ENCODE data around the gene GAS2L3. TPM values are rescaled to one million over a fixed set of nuclear protein-coding genes. Genes with fewer than 3 reads are reported as not detected.

The GAS2L3 gene
- total RNA-seq, 1 donor from 2014 or later = 20.0 TPM

GRCh38 chr12:100574187-100575074 is 947 bp downstream of the GAS2L3 start:
- peak overlapping the region; percentile 89 for H3K4me3 ChIP-seq (ENCODE audit: low read depth, low read length)
- no peak for DNase-seq (ENCODE audit: low read depth)
- no peak for TF ChIP-seq CTCF (conservative IDR thresholded peaks at IDR 0.05; ENCODE audit: low read depth, low read length)

- no peak for TF ChIP-seq CTCF (conservative IDR thresholded peaks at IDR 0.05; ENCODE audit: low read depth, low read length)
- H3K4me3 ChIP-seq (ENCODE audit: low read depth, low read length) = peak overlapping the region; percentile 29
- no peak for DNase-seq (ENCODE audit: low read depth)
These were observed 3.0 kb downstream of the GAS2L3 start for GRCh38 chr12:100576331-100577036.

GRCh38 chr12:100578923-100579322 is 5.4 kb downstream of the GAS2L3 start:
- no peak for TF ChIP-seq CTCF (conservative IDR thresholded peaks at IDR 0.05; ENCODE audit: low read depth, low read length)
- H3K4me3 ChIP-seq (ENCODE audit: low read depth, low read length) = no peak overlapping the region
- no peak for DNase-seq (ENCODE audit: low read depth)

GRCh38 chr12:100579844-100580243 is 6.4 kb downstream of the GAS2L3 start:
- H3K4me3 ChIP-seq (ENCODE audit: low read depth, low read length) = no peak overlapping the region
- DNase-seq (ENCODE audit: low read depth) = no peak
- no peak for TF ChIP-seq CTCF (conservative IDR thresholded peaks at IDR 0.05; ENCODE audit: low read depth, low read length)

GRCh38 chr12:100584256-100584655 is 10.8 kb downstream of the GAS2L3 start:
- H3K4me3 ChIP-seq (ENCODE audit: low read depth, low read length) = no peak overlapping the region
- no peak for DNase-seq (ENCODE audit: low read depth)
- no peak for TF ChIP-seq CTCF (conservative IDR thresholded peaks at IDR 0.05; ENCODE audit: low read depth, low read length)

GRCh38 chr12:100591979-100592378 is 18.5 kb downstream of the GAS2L3 start:
- no peak for TF ChIP-seq CTCF (conservative IDR thresholded peaks at IDR 0.05; ENCODE audit: low read depth, low read length)
- no peak overlapping the region for H3K4me3 ChIP-seq (ENCODE audit: low read depth, low read length)
- no peak for DNase-seq (ENCODE audit: low read depth)
